GM21717 (cell line): ENCODE data around the gene AKIP1.
A peak's percentile ranks its signal among the peaks of the same experiment; 100 is the strongest.

ENCODE experiments used
- ATAC-seq: cut with Tn5 transposase; IDR thresholded peaks from one replicate; pipeline ENCODE4 v1.9.1; 2021; ENCODE audit warnings: mild to moderate bottlenecking, moderate library complexity; ENCODE audit not compliant: unreplicated experiment

The AKIP1 gene

DNA sequence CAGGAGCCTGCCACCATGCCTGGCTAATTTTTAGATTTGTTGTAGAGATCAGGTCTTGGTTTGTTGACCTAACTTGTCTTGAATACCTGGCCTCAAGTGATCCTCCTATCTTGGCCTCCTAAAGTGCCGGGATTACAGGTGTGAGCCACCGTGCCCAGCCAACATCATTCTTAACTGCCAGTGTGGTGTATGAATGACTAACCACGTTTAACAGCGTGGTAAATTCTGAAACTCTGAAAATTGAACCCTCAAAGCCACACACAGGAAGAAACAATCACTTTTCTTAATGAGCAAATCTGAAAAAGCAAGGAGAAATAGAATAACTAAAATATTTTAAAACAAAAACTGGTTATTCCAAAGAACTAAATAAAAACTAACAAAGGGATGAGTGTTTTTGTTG is 45.9 kb downstream of the AKIP1 start:
- no peak for ATAC-seq

DNA sequence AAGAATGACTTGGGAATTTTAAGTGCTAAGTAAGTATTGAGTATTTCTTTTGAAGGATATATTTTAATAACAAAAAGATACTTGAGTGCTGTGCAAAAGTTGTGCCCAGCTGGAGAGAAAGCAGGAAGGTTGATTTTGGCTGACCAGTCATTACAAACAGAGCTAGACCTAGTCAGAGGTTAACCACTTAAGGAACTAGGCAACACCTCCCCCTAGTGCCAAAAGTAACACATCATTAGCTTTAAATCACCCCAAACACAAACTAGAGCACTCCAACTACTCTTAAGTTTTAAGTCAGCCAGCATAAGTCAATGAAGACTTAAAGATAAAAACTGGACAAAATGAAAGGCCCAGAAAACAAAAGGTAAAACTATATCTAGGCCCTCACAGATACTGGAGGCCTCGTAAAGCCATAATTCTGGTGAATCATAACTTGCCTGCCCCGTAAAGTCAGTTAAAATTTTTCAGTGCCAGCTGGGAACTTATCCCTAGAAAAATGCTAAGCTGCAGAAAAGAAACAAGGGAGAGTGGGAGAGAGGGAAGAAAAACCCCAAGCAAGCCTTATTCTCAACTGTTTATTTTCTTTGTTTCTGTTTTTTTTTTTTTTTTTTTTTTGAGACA is 48.7 kb downstream of the AKIP1 start:
- peak; percentile 50 for ATAC-seq

DNA sequence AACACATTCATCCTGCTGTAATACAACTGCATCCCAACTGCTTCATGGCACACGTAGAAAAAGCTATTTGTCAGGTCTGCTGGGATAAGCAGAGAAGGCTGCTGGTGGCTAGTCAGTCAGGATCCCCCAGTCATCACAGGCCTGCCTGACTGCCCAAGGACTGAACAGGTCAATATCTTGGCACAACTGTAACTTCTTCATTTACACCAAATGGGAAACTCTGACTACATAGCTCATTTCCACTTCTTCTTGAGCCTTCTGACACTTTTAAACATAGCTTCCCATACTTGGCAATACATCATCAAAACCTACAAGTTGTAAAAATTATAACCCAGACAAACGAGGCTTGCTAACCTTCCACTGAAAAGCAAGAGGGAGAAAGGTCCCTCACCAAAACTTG is 50.4 kb downstream of the AKIP1 start:
- ATAC-seq = no peak

DNA sequence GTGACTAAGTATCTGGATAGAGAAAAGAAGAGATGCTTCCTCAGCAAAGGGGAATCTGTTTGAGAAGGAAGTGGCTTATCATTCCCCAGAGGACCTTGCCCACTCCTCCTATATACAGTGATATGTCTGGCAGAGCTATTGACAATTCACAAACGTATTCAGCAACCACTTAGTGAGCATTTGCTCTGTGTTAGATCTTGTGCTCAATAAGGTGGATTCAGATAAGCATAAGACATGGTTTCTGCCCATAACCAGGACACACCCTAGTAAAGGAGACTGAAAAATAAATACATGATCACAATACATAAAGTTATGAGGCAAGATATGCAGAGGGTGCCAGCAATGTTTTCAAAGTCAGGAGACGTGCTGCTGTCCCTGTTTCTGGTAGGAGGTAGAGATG is 51.9 kb downstream of the AKIP1 start:
- ATAC-seq = no peak

DNA sequence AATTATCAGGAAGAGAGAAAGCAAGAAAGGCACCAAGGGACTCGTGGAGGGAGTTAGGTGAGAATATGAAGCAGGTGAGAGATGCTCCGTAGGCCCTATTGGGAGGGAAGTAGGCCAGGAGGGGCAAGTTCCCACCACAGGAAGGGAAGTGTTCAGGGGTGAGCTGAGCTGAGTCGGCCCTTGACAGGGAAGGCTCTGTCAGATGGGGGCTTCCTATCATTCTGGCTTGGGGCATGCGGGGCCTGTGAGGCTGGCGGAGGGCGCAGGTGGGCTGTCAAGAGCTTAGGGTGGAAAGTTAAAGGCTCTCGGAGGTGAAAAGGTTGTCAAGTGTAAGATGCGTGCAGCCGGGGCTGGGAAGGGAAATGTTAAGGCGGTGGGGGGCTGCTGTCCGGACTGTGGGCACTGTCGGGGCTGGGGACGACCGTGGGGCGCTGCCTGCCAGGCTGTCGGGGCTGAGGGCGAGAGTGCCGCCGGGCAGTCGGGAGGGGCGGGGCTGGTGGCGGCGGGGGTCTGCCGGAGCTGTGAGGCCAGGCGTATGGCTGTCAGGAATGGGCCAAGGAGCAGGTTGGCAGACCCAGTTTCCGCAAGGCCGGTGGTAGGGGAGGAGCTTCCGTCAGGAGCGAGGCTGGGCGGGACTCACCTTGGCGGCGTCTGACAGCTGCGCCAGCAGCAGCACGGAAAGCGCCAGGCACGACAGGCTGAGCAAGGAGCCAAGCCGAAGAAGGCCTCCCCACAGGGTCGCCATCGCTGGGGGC is 52.8 kb downstream of the AKIP1 start:
- peak; percentile 66 for ATAC-seq

DNA sequence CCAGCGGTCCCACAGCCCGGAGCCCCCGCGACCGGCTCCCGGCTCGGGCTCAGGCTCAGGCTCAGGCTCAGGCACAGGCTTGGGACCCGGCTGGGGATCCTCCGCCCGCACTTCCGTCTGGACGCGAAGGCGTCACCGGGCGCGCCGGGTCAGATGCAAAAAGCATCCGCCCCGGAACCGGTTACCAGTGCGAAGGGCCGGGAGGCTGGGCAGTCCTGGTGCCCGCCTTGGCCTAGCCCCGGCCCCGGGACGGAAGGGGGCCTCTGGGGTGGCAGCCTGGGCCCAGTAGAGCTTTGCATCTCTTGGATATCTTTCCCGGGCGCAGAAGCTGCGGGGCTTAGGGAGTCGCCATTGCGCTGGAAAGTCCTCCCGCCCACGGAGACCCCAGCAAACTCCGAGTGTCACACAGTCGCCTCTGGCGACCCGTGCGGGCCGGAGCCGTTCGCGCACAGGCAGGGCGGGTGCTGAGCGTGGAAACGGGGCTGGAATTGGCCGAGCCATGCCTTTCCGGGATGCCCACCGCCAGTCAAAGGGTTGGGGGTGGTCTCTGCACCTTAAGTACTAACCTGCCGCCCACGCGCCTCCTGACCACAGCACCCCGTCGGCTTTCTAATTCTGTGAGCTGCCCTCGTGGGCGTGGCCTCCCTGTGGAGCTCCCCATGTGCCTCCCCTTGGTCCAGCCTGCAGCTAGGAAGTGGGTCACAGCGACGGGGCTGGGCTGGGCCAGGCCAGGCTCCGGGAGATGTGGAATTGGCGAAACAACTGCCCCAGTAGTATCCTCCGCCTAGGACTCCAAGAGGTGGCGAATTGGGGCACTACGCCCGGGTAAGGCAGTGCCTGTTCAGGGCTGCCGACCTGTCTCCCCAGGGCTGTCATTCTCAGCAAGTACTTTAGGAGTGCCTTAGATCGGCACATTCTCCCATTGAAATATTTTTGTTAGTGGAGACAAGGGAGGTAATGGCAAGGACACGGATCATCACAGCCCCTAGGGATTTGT is 53.6 kb downstream of the AKIP1 start, which contains the start of gene TMEM9B:
TSS of gene TMEM9B (minus strand) at position 119 of the 997 bp plus-strand sequence. CDS start 129 bp downstream, outside the sequence.
- ATAC-seq = peak; percentile 78

DNA sequence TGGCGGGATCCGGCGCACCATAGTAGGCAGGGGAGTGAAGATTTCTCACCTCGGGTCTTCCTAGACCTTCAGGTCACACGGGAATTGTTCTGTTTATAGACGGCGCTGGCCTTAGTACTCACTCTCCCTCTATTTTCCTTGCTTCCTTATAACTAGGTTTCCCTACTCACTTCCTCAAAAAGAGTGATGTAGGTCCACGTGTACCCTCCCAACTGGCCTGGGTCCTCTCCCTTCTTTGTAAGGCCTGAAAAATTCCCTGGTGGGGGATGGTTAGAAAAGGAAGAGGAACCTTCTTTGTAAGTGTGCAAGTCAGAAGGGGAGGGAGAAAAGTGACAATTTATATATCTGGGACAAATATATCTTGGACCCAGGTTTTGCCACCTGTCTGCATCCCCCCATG is 56.2 kb downstream of the AKIP1 start:
- ATAC-seq = no peak
